Kidney glomerular epithelial cell (primary cell): ENCODE results near the gene FBN3.
"Not testable (repeated sequence)": the region's sequence is repeated elsewhere in the genome, so short reads cannot be mapped to it uniquely, and the experiment has no call there.

Source experiments
- DNase-seq: peaks from one replicate; lab custom pipeline; 2025; lab: John Stamatoyannopoulos, UW

Gene FBN3

GRCh38 chr19:8117991-8118390 is 31.4 kb downstream of the FBN3 start:
- no peak for DNase-seq

GRCh38 chr19:8116437-8117293 is 32.7 kb downstream of the FBN3 start:
- DNase-seq, result no peak

- no peak for DNase-seq
Measured at GRCh38 chr19:8115805-8116396, 33.5 kb downstream of the FBN3 start.

- DNase-seq, result no peak
Measured at GRCh38 chr19:8113017-8113416, 36.4 kb downstream of the FBN3 start.

- DNase-seq, result no peak
Measured at GRCh38 chr19:8111376-8111775, 38.0 kb downstream of the FBN3 start.

- no peak for DNase-seq
Measured at GRCh38 chr19:8110931-8111330, 38.5 kb downstream of the FBN3 start.

- DNase-seq, result no peak
Measured at GRCh38 chr19:8109890-8110662, 39.3 kb downstream of the FBN3 start.

GRCh38 chr19:8109455-8109854 is 39.9 kb downstream of the FBN3 start:
- no peak for DNase-seq

- DNase-seq, result no peak
Measured at GRCh38 chr19:8108560-8109445, 40.6 kb downstream of the FBN3 start.

- no peak for DNase-seq
Measured at GRCh38 chr19:8107301-8107903, 42.0 kb downstream of the FBN3 start.

- DNase-seq, result no peak
Measured at GRCh38 chr19:8105471-8105870, 43.9 kb downstream of the FBN3 start.

GRCh38 chr19:8101910-8102309 is 47.5 kb downstream of the FBN3 start:
- not testable (repeated sequence) for DNase-seq

- DNase-seq, result no peak
Measured at GRCh38 chr19:8101311-8101710, 48.1 kb downstream of the FBN3 start.

- DNase-seq, result no peak
Measured at GRCh38 chr19:8097681-8098567, 51.5 kb downstream of the FBN3 start.

GRCh38 chr19:8097198-8097597 is 52.2 kb downstream of the FBN3 start:
- DNase-seq, result no peak

- no peak for DNase-seq
Measured at GRCh38 chr19:8096071-8096470, 53.3 kb downstream of the FBN3 start.

GRCh38 chr19:8095354-8095886 is 54.0 kb downstream of the FBN3 start:
- DNase-seq, result no peak

- no peak for DNase-seq
Measured at GRCh38 chr19:8094336-8094735, 55.1 kb downstream of the FBN3 start.

- DNase-seq, result no peak
Measured at GRCh38 chr19:8093740-8094139, 55.7 kb downstream of the FBN3 start.

- no peak for DNase-seq
Measured at GRCh38 chr19:8090950-8091349, 58.4 kb downstream of the FBN3 start.
